HL-60/S4 treated with retinoic acid at 250 ng/mL for 4 days and 3 days (cell line): ENCODE results near the gene PAPSS2.

ENCODE experiments used
- in situ Hi-C: fragments of 300-500 bp; cut with MboI; formaldehyde crosslinking; loops from 2 replicates; pipeline ENCODE4 v1.7.0; 2022; ENCODE audit warnings: low sequenced_read_pairs

The PAPSS2 gene

DNA sequence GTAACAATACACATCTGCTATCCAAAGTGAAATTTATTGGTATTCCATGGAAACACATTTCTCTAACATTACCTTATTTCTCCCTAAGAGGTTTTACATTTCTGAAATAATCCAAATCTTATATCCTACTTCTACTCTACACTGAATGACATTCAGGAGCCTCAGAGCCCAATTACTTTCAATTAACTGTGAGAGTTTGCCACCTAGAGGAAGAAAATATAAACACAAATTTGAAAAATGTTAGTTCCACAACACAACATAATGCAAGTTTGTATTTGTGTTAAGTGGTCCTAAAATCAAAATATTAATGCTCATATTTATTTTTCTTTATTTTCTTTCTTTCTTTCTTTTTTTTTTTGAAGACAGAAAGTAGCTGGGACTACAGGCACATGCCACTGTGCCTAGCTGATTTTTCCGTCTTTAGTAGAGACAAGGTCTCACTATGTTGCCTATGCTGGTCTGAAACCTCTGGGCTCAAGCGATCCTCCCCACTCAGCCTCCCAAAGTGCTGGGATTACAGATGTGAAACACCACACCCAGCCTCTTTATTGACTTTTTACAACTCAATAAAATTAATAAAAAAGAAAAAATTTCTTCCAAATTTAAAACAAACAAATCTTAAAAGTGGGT is 112.3 kb downstream of the PAPSS2 start:
- in situ Hi-C loops, result loop anchor here (25.0 kb wide), 1 partner anchor 235 kb away; no protein-coding TSS in a partner anchor

DNA sequence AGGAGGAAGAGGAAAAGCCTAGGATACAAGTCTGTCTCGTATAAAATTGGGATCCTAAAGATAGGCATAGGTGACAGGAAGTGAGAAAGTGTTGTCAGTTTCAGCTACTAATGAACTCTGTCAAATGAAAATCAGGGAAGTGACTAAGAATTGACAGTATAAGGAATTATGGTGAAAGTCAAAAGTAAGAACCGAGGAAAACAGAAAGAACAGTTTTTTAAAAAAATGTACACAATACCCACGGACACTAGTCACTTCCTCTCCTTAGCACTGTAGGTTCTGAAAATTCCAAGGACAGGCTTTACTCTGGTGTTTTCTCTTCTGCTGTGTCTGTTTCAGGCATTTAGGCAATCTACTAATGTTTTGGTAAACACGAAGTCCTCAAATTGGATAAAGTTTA is 116.1 kb downstream of the PAPSS2 start:
- in situ Hi-C loops, result no loop called here

DNA sequence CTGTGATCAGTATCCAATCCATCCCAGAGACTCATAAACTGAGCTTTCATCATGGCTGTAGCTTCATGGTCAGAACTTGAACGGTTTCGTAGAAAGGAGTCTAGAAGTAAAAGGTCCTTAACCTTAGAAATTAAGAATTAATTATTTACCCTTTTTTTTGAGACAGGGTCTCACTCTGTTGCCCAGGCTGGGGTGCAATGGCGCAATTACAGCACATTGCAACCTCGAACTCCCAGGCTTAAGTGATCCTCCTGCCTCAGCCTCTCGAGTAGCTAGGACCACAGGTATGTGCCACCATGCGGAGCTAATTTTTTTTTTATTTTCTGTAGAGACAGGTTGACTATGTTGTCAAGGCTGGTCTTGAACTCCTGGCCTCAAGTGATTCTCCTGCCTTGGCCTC is 116.7 kb downstream of the PAPSS2 start:
- in situ Hi-C loops, result no loop called here

DNA sequence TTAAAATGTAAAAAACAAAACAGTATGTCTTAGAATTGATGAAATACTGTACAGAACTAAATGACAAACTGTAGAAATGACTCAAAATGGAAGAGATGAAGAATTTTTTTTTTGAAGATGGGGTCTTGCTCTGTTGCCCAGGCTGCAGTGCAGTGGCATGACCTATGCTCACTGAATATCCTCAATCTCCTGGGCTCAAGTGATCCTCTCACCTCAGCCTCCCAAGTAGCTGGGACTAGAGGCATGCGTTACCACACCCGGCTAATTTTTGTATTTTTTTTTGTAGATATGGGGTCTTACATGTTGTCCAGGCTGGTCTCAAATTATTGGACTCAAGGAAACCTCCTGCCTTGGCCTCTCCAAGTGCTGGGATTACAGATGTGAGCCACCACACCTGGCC is 121.9 kb downstream of the PAPSS2 start:
- in situ Hi-C loops, result no loop called here

GRCh38 chr10:87782721-87783120 is 123.0 kb downstream of the PAPSS2 start:
- in situ Hi-C loops, result no loop called here

DNA sequence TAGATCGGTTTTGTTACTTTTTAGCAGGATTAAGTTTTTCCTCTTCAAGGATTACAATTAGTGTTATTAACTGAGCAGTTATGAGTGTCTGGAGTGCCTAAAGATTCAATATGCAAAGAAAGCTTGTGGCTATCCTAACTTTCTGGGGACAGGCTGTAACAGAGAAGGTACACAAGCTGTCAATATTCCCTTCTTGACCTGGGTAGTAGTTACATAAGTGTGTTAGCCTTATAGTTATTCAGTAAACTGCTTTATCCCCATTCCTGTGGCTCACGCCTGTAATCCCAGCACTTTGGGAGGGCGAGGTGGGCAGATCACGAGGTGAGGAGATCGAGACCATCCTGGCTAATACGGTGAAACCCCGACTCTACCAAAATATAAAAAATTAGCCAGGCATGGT is 126.7 kb downstream of the PAPSS2 start:
- in situ Hi-C loops, result no loop called here

DNA sequence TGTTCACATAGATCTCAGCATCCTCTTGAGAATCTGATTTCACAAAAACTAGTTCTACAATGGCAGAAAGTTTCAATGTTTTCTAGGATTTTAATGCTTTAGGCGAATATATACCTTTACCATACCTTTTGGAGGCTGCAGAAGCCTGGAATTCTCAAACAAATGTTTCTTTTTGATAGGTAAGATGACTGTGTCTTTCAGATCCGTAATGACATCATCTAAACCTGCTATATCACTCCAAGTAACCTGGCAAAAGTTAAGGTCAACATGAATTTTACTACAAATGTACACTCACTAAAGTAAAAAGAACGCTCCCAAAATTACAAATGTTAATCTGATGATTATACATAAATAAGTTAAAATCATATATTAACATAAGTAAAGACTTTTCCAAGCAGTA is 130.5 kb downstream of the PAPSS2 start:
- in situ Hi-C loops, result no loop called here

- in situ Hi-C loops, result no loop called here
These were observed 134.6 kb downstream of the PAPSS2 start for GRCh38 chr10:87794285-87794684.
